Stimulated activated naive CD8-positive, alpha-beta T cell treated with anti-CD3 and anti-CD28 coated beads, Interleukin-15, Interleukin-2, amounts not matched to agents 100 ng/mL and 50 ng/mL, for 24 hours (primary cell): ENCODE results near the gene CCDC43.
"Not testable (repeated sequence)": the region's sequence is repeated elsewhere in the genome, so short reads cannot be mapped to it uniquely, and the experiment has no call there.

Experiments used
- H3K27ac Mint-ChIP-seq: one replicate; pipeline ENCODE4 v1.8.0; 2021; ENCODE audit warnings: mild to moderate bottlenecking, mixed read lengths
- H3K27me3 Mint-ChIP-seq: one replicate; pipeline ENCODE4 v1.8.0; 2021; ENCODE audit warnings: mixed read lengths
- H3K36me3 Mint-ChIP-seq: one replicate; pipeline ENCODE4 v1.8.0; 2021; ENCODE audit warnings: low read depth, mixed read lengths
- H3K4me1 Mint-ChIP-seq: one replicate; pipeline ENCODE4 v1.8.0; 2021; ENCODE audit warnings: low read depth, mixed read lengths
- H3K4me3 Mint-ChIP-seq: one replicate; pipeline ENCODE4 v1.8.0; 2021; ENCODE audit warnings: mild to moderate bottlenecking, mixed read lengths
- H3K9me3 Mint-ChIP-seq: one replicate; pipeline ENCODE4 v1.8.0; 2021; ENCODE audit warnings: mixed read lengths

The CCDC43 gene

GRCh38 chr17:44688675-44689476 is 700 bp downstream of the CCDC43 start:
- H3K36me3 Mint-ChIP-seq, result peaks cover 22% of the 10 kb centered on the region
- peak overlapping the region; percentile 95 for H3K27ac Mint-ChIP-seq
- H3K27me3 Mint-ChIP-seq, result no peaks in the 10 kb centered on the region
- peaks cover 31% of the 10 kb centered on the region for H3K4me1 Mint-ChIP-seq
- peak overlapping the region; percentile 96 for H3K4me3 Mint-ChIP-seq
- no peaks in the 10 kb centered on the region for H3K9me3 Mint-ChIP-seq

GRCh38 chr17:44688200-44688599 is 1.4 kb downstream of the CCDC43 start:
- Mint-ChIP-seq H3K27me3 (no peaks in the 10 kb centered on the region), H3K27ac (no peak overlapping the region), H3K4me3 (peak overlapping the region; percentile 96), H3K9me3 (no peaks in the 10 kb centered on the region), H3K4me1 (peaks cover 38% of the 10 kb centered on the region), H3K36me3 (peaks cover 28% of the 10 kb centered on the region)

GRCh38 chr17:44687756-44688155 is 1.8 kb downstream of the CCDC43 start:
- no peak overlapping the region for H3K4me3 Mint-ChIP-seq
- H3K4me1 Mint-ChIP-seq, result peaks cover 41% of the 10 kb centered on the region
- H3K27me3 Mint-ChIP-seq, result no peaks in the 10 kb centered on the region
- no peak overlapping the region for H3K27ac Mint-ChIP-seq
- H3K36me3 Mint-ChIP-seq, result peaks cover 33% of the 10 kb centered on the region
- H3K9me3 Mint-ChIP-seq, result no peaks in the 10 kb centered on the region

DNA sequence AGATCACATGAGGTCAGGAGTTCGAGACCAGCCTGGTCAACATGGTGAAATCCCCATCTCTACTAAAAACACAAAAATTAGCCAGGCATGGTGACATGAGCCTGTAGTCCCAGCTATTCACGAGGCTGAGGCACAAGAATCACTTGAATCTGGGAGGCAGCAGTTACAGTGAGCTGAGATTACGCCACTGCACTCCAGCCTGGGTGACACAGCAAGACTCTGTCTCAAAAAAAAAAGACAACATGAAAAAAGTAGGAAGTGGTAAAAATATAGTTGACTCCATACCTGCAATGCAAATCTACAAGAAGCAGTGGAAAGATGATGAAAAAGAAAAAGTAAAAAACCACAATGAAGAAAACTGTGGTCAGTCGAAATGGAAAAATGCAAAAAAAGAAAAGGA is 6.3 kb downstream of the CCDC43 start:
- peak overlapping the region; percentile 27 for H3K4me3 Mint-ChIP-seq

DNA sequence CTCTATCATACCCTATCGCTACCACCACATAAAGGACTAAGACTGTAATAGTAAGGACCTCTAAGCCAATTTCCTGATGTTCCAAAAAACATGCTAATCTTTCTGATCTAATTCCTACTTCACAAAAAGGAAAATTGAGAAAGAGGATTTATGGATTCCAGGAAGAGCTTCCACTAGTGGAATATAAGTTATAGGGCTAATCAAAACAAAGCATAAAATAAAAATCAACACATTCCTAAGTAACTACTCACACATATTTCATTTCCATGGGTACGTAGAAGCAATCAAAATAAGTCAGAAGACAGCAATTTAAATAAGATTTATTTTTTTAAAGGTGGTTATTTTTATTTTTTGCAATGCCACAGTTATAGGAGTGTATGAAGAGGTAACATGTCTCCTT is 12.4 kb downstream of the CCDC43 start:
- Mint-ChIP-seq H3K4me1 (no peaks in the 10 kb centered on the region), H3K27me3 (no peaks in the 10 kb centered on the region), H3K27ac (no peak overlapping the region), H3K9me3 (no peaks in the 10 kb centered on the region), H3K36me3 (peaks cover 36% of the 10 kb centered on the region), H3K4me3 (no peak overlapping the region)

More for the DNA sequence above, 6.3 kb downstream of the CCDC43 start:
- H3K27ac Mint-ChIP-seq, result peak overlapping the region; percentile 23
- not testable (repeated sequence) for H3K9me3 Mint-ChIP-seq, H3K27me3 Mint-ChIP-seq
- peaks cover 23% of the 10 kb centered on the region for H3K4me1 Mint-ChIP-seq
- H3K36me3 Mint-ChIP-seq, result peaks cover 57% of the 10 kb centered on the region

DNA sequence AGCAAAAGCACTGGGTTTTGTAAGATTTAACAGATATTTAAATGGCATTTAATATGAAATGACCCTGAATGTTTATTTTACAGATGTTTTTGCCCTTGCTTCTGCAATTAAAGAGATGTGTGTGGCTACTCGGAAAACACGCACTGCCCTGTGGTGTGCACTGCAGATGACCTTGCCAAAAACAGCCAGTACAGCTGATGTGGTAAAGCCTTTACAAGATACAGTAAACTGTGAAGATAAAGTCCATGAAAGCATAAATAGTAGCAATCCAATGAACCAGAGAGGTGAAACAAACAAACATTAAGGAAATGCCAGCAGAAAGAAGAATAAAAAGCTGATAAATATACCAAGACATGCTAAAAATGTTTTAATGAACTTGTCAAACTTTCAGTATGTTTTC is 15.7 kb downstream of the CCDC43 start:
- no peak overlapping the region for H3K27ac Mint-ChIP-seq
- peaks cover 17% of the 10 kb centered on the region for H3K36me3 Mint-ChIP-seq
- no peak overlapping the region for H3K4me3 Mint-ChIP-seq
- H3K4me1 Mint-ChIP-seq, result no peaks in the 10 kb centered on the region
- H3K9me3 Mint-ChIP-seq, result no peaks in the 10 kb centered on the region
- H3K27me3 Mint-ChIP-seq, result no peaks in the 10 kb centered on the region

DNA sequence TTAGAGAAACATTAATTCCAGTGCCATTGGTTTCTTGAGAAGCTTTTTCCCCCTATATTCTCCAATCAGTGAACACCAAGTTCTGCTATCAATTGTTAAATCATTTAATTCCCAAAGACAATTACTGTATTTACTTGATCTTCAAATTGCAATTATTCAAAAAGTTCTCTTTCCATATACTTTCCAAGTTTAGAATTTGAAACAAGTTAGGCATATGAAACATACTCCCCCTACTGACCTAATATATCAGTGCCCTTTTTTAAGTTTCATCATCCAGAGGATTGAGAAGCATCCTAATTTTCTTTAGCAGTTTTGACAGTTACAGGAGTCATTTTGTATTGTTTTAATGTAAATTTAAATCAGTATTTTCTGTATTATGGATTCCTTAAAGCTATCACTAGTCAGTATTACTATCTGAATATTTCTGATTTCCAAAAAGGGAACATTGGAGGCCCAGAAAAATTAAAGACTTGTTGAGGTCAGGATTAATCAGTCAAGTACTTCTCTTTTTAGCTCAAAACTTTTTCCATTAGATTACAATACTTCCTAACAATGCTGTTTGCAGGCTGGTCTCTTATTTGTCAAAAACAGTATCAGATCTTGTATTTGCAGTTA is 17.0 kb downstream of the CCDC43 start:
- Mint-ChIP-seq H3K9me3 (no peaks in the 10 kb centered on the region), H3K4me1 (peaks cover 8% of the 10 kb centered on the region), H3K27ac (no peak overlapping the region), H3K4me3 (no peak overlapping the region), H3K36me3 (peaks cover 6% of the 10 kb centered on the region), H3K27me3 (no peaks in the 10 kb centered on the region)

- Mint-ChIP-seq H3K4me1 (peaks cover 10% of the 10 kb centered on the region), H3K36me3 (no peaks in the 10 kb centered on the region), H3K27ac (no peak overlapping the region), H3K4me3 (no peak overlapping the region), H3K27me3 (no peaks in the 10 kb centered on the region), H3K9me3 (no peaks in the 10 kb centered on the region)
These were observed 23.6 kb downstream of the CCDC43 start for GRCh38 chr17:44666006-44666405.

GRCh38 chr17:44664867-44665266 is 24.7 kb downstream of the CCDC43 start:
- Mint-ChIP-seq H3K4me1 (peaks cover 10% of the 10 kb centered on the region), H3K27me3 (no peaks in the 10 kb centered on the region), H3K27ac (no peak overlapping the region), H3K9me3 (no peaks in the 10 kb centered on the region), H3K36me3 (no peaks in the 10 kb centered on the region), H3K4me3 (no peak overlapping the region)

- no peaks in the 10 kb centered on the region for H3K9me3 Mint-ChIP-seq
- no peak overlapping the region for H3K4me3 Mint-ChIP-seq
- no peaks in the 10 kb centered on the region for H3K36me3 Mint-ChIP-seq
- H3K27me3 Mint-ChIP-seq, result peaks cover 7% of the 10 kb centered on the region
- H3K27ac Mint-ChIP-seq, result no peak overlapping the region
- peaks cover 7% of the 10 kb centered on the region for H3K4me1 Mint-ChIP-seq
These were observed 26.5 kb downstream of the CCDC43 start for GRCh38 chr17:44663095-44663494.

- H3K4me1 Mint-ChIP-seq, result peaks cover 3% of the 10 kb centered on the region
- H3K27me3 Mint-ChIP-seq, result peaks cover 12% of the 10 kb centered on the region
- H3K4me3 Mint-ChIP-seq, result no peak overlapping the region
- H3K9me3 Mint-ChIP-seq, result no peaks in the 10 kb centered on the region
- H3K27ac Mint-ChIP-seq, result no peak overlapping the region
- H3K36me3 Mint-ChIP-seq, result no peaks in the 10 kb centered on the region
These were observed 27.7 kb downstream of the CCDC43 start for GRCh38 chr17:44661835-44662234.

- H3K4me1 Mint-ChIP-seq, result peaks cover 9% of the 10 kb centered on the region
- peaks cover 39% of the 10 kb centered on the region for H3K27me3 Mint-ChIP-seq
- H3K4me3 Mint-ChIP-seq, result peak within 1 kb of the TSS; percentile 62
- H3K27ac Mint-ChIP-seq, result no peak within 1 kb of the TSS
- H3K9me3 Mint-ChIP-seq, result no peaks in the 10 kb centered on the region
- H3K36me3 Mint-ChIP-seq, result no peaks in the 10 kb centered on the region
These were observed 33.4 kb downstream of the CCDC43 start, which contains the start of gene MEIOC for GRCh38 chr17:44655983-44656710. TSS of gene MEIOC (plus strand) at chr17:44656468. CDS start at chr17:44656614, 146 bp downstream.

- Mint-ChIP-seq H3K27me3 (peaks cover 44% of the 10 kb centered on the region), H3K27ac (no peak overlapping the region), H3K4me1 (peaks cover 9% of the 10 kb centered on the region), H3K36me3 (no peaks in the 10 kb centered on the region), H3K4me3 (no peak overlapping the region), H3K9me3 (no peaks in the 10 kb centered on the region)
These were observed 35.6 kb downstream of the CCDC43 start for GRCh38 chr17:44653954-44654353.

- Mint-ChIP-seq H3K27ac (no peak overlapping the region), H3K36me3 (no peaks in the 10 kb centered on the region), H3K27me3 (peaks cover 42% of the 10 kb centered on the region), H3K9me3 (no peaks in the 10 kb centered on the region), H3K4me1 (peaks cover 9% of the 10 kb centered on the region), H3K4me3 (no peak overlapping the region)
These were observed 36.2 kb downstream of the CCDC43 start for GRCh38 chr17:44653384-44653783.

- H3K36me3 Mint-ChIP-seq, result no peaks in the 10 kb centered on the region
- H3K27ac Mint-ChIP-seq, result no peak overlapping the region
- H3K9me3 Mint-ChIP-seq, result no peaks in the 10 kb centered on the region
- H3K4me3 Mint-ChIP-seq, result no peak overlapping the region
- peaks cover 9% of the 10 kb centered on the region for H3K4me1 Mint-ChIP-seq
- H3K27me3 Mint-ChIP-seq, result peaks cover 49% of the 10 kb centered on the region
These were observed 36.8 kb downstream of the CCDC43 start for GRCh38 chr17:44652727-44653126.
